GM19025 (cell line): ENCODE data around the gene EEF1AKMT1.
"Not testable (repeated sequence)": the region's sequence is repeated elsewhere in the genome, so short reads cannot be mapped to it uniquely, and the experiment has no call there.

Experiments
- ATAC-seq: cut with Tn5 transposase; IDR thresholded peaks from one replicate; pipeline ENCODE4 v1.9.1; 2021; ENCODE audit warnings: mild to moderate bottlenecking, low read depth, moderate library complexity; ENCODE audit not compliant: unreplicated experiment

Gene EEF1AKMT1

DNA sequence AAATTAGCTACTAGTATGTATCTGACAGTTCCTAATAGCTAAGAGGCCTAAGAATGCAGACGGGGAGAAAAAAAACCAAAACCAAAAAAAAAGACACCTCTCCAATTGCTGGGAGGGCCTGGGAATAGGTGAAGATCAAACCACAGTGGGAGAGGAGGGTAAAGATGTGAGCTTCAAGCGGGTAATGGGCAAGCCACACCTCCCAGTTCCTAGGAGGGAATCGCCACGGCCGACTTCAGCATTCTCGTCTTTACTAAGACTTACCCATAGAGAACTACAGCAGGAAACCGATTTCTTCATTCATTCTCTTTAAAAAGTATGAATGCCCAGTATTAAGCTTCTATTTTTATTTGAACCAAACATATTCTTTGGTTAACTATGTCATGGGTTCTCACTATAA is 5.6 kb upstream of the EEF1AKMT1 start:
- no peak for ATAC-seq

DNA sequence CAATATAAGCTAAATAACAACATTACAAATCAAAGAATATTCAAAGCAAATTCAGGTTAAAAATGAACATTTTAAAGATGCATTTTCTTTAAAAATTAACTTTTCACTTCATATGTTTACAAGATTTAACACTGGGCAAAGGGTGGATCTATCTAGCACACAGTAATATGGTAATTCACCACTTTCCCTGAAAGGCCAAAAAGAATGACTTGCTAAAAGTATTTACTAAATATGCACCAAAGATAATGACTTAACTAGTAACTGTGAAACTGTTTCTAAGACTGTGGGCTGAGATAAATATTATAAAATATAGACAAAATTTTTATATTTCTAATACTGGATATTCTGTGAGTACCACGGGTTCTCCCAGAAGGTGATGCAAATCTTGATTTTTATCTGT is 4.5 kb upstream of the EEF1AKMT1 start:
- ATAC-seq: no peak

DNA sequence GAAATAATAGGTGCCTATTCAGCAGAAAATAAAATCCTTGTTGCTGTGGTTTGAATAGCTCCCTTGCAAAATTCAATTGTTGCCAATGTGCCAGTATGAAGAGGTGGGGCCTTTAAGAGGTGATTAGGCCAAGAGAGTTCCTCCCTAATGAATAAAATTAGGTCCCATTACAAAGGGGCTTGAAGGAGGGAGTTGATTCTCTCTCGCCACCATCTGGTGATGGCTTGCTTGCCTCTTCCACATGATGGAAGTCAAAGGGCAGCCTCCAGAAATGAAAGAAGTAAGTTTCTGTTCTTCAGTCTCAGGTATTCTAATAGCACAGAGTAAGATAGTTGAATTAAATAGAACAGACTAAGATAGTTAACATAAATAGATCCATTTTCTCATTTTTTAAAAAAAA is 3.0 kb upstream of the EEF1AKMT1 start:
- no peak for ATAC-seq

DNA sequence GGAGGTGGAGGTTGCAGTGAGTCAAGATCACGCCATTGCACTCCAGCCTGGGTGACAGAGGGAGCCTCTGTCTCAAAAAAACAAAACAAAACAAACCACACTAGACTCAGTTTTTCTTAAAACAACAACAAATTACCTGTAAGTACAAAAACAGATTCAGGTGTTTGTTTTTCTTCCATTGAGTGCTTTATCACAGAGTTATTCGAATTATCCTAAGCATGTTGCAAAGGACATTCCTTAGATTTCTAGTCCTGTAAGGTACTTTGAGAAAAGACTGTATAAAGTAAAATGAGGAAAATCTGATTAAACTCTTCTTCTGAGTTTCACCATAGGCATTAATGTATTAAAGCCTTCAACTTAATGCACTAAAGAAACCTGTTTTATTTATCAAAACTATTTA is 2.2 kb upstream of the EEF1AKMT1 start:
- ATAC-seq: no peak

DNA sequence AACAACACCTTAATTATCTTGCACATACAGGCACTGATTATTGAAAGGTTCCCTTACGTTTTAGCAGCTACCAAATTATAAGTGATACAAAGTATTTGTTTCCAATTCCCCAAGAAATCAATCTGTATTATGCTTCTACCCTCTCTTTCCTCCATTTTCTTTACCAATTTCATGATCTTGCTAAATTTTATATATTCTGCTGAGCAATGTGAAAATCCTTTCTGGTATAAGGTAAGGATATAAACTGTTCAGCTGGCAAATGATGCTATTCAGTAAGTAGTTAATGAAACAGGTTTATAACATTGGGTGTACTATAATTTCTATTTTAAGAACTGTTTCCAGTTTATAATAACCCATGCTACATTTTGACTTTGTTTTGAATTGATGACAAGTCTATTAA is 985 bp upstream of the EEF1AKMT1 start:
- ATAC-seq: no peak

DNA sequence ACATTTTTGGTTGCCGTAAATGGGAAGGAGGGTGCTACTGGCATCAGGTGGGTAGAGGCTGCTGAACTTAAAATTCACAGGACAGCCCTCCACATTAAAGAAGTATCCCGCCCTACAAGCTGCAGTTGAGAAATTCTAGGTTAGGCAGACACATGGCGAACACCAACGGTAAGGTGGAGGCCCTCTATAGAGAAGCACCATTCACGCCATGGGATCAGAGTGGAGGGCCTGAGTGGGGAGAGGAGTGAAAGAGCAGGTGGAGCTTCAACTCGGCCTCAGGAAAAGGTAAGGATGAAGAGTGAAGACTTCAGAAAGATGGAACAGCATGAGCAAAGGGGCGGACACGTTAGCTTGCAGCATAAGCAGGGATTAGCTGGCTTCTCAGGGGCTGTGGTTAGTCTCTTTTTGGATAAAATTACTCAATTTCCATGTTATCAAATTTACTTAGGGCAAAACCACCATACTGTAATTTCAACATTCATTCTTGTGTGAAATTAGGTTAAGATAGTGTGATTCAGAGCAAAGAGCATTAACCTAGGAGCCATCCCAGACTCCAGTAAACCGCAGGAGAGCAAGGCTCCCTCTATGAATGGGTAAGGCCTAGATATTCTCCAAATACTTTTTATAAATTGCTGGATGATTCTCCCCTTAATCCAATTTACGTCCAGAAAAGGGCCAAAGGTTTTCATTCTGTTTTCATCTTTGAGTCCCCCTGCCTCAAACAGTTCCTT is 1.2 kb downstream of the EEF1AKMT1 start:
- no peak for ATAC-seq

DNA sequence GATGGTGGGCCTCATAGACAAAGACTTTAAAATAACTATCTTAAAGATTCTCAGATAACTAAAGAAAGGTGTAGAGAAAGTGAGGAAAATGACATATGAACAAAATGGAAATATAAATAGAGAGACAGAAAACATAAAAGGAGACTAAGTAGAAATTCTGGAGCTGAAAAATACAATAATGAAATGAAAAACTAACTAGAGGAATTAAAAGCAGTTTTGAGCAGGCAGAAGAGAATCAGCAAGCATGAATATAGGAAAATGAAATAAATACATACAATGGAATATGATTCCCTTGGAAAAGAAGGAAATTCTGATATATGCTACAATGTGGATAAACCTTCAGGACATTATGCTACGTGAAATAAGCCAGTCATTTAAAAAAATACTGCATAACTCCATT is 3.9 kb downstream of the EEF1AKMT1 start:
- no peak for ATAC-seq

DNA sequence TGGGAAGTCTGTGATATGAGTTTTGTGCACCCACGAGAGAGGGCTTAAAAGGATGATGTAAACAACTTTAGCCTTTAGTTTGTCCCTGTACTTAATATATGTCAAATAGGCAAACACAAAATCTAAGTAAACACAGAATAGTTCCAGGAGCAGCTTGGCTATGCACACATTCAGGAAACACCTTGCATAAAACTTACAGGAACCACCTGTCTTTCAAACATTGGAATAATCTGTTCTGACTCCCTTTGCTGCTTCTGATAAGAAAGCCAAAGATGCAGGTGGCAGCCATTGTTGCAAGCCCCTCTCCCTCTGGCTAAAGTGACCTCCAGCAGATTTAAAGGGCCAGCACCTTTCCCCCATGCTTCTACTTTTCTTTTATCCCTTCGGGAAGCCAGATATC is 4.7 kb downstream of the EEF1AKMT1 start:
- ATAC-seq: no peak

DNA sequence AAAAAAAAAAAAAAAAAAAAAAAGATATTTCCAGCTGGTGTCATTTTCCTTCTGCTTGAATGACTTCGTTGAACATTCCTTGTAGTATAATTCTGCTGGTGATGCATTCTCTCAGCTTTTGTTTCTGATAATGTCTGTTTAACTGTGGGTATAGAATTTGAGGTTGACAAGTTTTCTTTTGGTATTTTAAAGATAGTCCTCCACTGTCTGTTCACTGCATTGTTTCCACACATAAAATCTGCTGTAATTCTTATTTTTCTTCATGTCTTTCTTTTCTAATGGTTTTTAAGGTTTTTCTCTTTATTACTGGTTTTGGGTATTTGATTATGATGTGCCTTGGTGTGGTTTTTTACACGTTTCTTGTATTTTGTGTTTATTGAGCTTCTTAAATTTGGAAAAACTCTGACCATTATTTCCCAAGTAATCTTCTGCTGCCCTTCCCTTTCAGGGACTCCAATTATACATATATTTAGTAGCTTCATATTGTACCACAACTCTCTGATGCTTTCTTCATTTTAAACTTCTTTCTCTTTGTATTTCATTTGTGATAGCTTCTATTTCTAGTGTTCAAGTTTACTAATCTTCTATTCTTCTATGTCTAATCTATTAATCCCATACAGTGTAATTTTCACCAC is 6.3 kb downstream of the EEF1AKMT1 start:
- ATAC-seq: no peak

DNA sequence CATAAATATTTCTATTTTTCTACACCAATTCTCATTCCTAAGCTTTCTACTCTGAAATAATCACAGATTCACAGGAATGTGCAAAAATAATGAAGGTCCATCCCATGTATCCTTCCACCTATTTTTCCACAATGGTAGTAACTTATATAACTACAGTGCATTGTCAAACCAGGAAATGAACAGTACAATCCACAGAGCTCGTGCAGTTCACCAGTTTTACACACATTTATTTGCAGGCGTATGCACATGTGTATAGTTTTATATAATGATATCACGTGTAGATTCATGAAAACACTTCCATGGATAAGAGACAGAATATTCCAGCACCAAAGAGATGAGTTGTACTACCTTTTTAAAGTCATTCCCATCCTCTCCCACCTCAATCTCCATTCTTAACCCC is 12.9 kb downstream of the EEF1AKMT1 start:
- no peak for ATAC-seq

DNA sequence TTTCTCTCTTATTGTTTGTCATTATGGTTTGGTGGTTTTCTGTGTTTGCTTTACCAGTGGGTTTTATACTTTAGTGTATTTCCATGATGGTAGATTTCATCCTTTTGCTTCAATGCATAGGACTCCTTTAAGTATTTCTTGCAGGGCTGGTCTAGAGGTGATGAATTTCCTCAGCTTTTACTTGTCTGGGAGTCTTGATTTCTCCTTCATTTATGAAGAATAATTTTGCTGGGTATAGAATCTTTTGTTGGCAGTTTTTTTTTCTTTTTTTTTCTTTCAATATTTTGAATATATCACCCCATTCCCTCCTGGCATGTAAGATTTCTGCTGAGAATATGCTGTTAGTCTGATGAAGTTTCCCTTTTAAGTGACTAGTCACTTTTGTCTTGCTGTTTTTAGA is 19.8 kb downstream of the EEF1AKMT1 start:
- ATAC-seq: no peak

DNA sequence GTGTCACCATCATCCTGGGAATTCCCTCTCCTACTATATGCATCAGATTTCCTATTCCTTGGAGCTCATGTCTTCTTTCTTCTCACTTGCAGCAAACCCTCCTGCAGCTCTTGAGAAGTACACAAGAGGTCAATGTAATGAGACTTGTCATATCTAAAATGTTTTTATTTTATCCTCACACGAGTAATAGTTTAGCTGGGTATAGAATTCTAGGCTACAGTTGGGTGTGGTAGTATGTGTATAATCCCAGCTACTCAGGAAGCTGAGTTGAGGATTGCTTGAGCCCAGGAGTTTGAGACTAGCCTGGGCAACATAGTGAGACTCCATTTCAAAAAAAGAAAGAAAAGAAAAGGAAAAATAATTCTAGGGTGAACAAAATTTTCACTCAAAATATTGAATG is 24.4 kb downstream of the EEF1AKMT1 start:
- no peak for ATAC-seq

DNA sequence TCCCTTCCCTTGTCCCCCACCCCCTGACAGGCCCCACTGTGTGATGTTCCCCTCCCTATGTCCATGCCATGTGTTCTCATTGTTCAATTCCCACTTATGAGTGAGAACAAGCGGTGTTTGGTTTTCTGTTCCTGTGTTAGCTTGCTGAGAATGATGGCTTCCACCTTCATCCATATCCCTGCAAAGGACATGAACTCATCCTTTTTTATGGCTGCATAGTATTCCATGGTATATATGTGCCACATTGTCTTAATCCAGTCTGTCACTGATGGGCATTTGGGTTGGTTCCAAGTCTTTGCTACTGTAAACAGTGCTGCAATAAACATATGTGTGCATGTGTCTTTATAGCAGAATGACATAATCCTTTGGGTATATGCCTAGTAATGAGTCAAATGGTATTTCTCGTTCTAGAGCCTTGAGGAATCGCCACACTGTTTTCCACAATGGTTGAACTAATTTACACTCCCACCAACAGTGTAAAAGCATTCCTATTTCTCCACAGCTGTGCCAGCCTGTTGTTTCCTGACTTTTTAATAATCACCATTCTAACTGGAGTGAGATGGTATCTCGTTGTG is 29.8 kb downstream of the EEF1AKMT1 start:
- ATAC-seq: not testable (repeated sequence)

DNA sequence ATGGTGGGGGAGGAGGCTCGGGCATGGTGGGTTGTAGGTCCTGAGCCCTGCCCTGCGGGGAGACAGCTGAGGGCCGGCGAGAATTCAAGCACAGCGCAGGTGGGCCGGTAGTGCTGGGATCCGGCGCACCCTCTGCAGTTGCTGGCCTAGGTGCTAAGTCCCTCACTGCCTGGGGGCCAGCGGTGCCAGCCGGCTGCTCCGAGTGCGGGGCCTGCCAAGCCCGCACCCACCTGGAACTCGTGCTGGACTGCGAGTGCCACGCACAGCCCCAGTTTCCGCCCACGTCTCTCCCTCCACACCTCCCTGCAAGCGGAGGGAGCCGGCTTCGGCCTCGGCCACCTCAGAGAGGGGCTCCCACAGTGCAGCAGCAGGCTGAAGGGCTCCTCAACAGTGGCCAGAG is 33.7 kb downstream of the EEF1AKMT1 start:
- ATAC-seq: no peak

DNA sequence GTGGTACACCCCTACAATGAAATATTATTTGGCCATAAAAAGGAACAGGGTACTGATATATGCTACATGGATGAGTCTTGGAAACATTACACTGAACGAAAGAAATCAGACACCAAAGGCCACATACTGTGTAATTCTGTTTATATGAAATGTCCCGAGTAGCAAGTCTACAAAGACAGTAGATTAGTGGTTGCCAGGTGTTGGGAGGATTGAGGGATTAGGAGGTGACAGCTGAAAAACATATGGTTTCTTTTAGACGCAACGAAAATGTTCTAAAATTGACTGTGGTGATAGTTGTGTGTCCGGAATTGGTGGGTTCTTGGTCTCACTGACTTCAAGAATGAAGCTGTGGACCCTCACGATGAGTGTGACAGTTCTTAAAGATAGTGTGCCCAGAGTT is 35.1 kb downstream of the EEF1AKMT1 start:
- ATAC-seq: no peak

DNA sequence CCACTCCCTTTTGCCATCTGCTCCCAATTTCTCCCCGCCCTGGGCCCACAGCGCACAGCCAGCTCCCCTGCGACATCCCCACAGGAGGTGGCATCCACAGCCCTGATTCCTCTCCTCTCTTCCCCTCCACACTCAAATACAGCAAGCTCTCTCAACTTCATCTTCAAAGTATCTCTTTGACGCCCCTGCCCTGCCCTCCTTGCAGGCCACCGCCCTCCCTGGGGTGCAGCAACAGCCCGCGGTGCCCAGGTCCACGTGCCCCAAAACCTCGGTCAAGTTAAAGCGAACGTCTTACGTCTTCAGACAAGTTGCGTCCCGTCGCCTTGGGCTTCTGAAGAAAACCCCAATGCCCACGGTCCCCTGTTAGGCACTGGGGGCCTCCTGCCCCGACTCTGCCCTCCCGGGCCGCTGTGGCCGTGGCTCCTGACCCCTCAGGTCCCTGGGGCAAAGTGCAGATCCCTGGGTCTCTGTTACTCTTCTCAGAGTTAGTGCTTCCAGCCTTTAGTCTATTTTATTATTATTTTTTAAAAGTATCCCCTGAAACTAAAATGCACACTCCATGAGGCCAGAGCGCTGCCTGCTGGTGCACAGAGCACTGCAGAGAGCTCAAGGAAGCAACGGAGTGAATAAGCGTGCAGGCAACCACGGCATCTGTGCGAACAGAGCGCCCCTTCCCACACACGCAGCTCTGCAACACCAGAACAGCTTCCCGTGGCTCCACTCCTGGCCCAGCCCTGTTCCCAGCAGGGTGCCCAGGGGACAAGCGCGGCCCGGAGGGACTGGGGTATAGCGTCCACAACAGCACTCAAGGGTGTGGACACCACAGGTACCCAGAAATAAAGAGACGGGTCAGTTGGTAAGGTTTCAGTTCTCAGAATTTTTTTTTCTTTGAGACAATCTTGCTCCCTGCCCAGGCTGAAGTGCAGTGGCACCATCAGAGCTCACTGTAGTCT is 43.9 kb downstream of the EEF1AKMT1 start:
- ATAC-seq: no peak

DNA sequence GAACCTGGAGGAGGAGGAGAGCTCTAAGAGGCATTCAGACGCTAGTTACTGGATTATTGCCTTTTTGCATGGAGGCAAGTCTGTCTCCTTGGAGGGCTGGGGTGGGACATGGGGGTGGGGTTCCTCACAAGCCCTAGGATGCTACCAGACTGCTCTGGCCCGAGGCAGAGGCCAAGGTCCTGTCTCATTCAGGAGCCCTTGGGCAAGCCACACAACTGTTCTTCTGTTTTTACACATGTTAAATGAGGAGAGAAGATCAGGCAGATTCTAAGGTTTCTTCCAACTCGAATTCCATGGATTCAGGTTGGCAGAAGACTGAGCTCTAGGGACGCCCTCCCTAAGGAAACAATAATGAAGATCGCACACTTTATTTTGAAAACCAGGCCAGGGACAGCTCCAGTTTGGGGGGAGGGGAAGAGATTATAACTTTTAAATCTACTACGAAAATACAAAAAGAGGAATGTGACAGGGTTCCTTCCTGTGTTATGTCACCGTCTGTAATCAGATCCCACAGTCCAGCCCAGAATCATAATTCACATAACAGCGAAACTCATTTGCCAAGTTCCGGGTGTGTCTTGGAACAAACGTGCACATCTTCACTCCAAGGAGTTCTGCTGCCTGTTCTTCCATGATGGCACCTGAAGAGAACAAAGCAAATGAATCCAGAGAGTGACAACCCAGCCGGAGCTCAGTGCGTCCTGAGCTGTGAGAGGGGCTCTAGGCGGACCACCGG is 45.0 kb downstream of the EEF1AKMT1 start:
- no peak for ATAC-seq

DNA sequence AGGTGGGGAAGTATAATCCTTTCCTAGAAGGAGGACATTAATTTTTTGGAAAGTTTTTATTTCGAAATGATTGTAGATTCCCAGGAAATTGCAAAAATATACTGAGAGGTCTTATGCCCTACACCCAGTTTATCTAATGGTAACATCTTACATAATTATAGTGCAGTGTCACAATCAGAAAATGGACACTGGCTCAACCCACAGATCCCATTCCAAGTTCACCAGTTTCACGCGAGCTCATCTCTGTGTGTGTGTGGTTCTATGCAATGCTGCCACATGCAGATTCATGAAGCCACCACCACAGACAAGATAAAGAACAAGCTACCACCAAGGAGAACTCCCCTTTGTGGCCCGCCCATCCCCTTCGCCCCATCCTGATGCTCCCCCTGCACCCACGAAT is 45.9 kb downstream of the EEF1AKMT1 start:
- ATAC-seq: no peak

DNA sequence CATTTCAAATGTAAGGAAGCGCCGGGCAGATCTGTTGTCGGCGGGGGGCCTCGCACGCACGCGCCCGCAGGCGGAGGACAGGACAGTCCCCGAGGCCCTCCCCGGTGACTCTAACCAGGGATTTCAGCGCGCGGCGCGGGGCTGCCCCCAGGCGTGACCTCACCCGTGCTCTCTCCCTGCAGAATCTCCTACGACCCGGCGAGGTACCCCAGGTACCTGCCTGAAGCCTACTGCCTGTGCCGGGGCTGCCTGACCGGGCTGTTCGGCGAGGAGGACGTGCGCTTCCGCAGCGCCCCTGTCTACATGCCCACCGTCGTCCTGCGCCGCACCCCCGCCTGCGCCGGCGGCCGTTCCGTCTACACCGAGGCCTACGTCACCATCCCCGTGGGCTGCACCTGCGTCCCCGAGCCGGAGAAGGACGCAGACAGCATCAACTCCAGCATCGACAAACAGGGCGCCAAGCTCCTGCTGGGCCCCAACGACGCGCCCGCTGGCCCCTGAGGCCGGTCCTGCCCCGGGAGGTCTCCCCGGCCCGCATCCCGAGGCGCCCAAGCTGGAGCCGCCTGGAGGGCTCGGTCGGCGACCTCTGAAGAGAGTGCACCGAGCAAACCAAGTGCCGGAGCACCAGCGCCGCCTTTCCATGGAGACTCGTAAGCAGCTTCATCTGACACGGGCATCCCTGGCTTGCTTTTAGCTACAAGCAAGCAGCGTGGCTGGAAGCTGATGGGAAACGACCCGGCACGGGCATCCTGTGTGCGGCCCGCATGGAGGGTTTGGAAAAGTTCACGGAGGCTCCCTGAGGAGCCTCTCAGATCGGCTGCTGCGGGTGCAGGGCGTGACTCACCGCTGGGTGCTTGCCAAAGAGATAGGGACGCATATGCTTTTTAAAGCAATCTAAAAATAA is 52.1 kb downstream of the EEF1AKMT1 start:
- ATAC-seq: no peak
